HG03196 (cell line): ENCODE data around the gene PLEKHM3.
A peak's percentile ranks its signal among the peaks of the same experiment; 100 is the strongest.
"Not testable (repeated sequence)": the region's sequence is repeated elsewhere in the genome, so short reads cannot be mapped to it uniquely, and the experiment has no call there.

ENCODE experiments used
- ATAC-seq: cut with Tn5 transposase; IDR thresholded peaks from one replicate; pipeline ENCODE4 v1.9.1; 2021; ENCODE audit not compliant: unreplicated experiment

The PLEKHM3 gene

DNA sequence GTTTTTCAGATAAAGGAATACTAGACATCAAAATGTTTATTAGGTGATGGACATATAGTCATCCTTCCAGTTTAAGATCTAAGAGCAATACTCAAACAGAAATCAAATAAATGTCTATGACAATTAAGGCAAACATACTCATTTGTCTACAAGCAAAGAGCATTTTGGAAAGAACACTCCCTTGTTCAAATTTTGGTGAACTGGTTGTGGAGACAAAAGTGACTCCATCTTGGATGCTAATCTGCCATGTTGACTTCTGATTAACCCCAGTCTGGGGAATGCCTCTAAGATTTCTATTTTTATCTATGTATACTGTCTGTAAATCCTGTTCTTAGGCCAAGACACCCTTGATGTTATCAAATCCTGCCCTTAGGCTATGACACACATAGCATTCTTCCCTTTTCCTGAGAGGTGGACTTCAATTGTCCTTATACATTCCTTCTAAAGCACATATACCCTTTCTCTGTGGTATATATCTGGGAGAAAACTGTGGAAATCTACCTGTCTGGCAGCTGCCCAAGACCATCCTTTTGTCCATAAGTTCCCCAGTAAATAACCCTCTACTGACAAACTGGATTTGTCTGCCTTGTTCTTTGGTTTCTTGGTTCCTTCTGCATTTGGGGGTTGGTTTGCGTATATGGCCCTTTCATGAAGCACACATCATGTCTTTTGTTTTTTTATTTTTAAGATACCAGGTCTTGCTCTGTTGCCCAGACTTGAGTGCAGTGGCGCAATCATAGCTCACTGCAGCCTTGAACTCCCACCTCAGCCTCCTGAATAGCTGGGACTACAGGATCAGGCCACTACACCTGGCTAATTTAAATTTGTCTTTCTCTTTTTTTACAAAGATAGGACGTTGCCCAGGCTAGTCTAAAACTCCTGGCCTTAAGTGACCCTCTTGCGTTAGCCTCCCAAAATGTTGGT is 12.5 kb upstream of the PLEKHM3 start:
- ATAC-seq = no peak

DNA sequence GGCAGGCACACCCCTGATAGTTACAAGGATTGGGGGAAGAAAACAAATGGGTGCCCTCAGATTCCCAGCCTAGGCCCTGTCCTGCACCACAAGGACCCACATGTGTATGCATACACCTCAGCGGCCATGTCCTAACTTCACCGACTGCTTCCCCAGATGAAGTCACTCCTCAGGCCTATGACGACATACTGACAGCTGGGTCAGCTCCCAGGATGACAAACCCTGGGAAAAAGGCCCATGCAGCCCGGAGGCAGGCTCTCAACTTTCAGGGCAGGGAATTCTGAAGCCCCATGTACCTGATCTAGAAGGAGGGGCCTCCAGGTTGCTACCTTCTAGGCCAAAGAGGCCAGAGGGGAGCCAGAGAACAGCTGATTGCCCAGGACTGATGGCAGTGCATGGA is 11.0 kb upstream of the PLEKHM3 start:
- no peak for ATAC-seq

DNA sequence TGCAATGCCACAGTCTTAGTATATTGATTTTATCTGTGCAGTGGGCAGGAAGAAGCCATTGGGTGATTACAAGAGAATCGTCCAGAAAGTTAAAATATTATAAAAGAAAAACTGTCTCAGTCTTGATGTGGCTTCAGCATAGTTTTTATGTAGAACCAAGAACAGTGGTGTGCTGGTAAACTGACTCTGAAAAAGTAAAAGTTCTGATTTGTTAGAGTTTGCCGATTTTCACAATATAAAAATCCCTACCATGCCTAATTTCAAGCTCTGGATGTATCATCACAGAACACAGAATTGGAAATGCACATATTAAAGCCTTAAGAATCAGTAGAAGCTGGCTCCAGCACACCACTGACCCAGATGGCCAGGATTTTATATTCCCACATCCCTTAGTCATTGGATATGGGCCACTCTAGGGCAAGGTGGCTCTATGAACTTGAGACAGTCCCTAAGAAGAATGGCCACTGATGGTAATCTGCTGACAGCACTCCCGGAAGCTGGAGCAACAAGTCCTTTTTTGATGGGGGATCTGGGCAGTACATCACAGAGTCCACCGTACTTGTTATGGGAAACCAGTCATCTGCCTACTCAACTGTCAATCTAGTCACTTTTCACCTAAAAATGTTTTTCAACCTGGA is 9.3 kb upstream of the PLEKHM3 start:
- ATAC-seq = no peak

DNA sequence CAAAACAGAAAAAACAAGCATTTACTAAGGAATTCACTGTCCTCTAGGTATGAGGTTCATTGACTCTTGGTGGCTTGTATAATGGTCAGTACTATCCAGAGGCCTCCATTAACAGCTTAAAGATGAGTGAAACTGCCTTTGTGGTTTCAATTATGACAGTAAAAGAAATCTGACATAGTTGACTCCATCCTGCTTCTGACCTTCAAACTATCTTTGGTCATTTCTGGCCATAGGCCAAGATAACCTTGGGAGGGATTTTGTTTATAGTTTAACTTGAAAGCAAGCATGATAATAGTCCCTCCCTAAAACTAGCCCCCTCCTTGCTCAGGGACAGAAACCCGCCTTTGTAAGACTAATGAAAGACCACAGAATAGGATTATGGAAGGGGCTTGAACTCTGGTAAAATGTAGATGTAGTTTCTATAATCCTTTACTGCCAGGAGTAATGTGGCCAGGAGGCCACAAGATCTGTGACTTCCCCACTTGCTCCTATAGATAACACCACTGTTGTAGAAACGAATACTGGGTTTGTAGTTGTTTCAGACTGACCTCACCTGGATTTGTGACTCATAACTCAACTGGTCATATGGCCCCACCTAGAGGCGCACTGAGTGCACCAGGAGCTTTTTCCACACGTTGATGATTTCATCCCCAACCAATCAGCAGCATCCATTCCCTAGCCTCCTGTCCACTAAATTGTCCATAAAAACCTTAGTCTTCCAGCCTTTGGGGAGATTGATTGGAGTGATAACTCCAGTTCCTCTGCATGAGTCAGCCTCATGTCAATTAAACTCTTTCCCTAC is 8.6 kb upstream of the PLEKHM3 start:
- peak; percentile 89 for ATAC-seq

DNA sequence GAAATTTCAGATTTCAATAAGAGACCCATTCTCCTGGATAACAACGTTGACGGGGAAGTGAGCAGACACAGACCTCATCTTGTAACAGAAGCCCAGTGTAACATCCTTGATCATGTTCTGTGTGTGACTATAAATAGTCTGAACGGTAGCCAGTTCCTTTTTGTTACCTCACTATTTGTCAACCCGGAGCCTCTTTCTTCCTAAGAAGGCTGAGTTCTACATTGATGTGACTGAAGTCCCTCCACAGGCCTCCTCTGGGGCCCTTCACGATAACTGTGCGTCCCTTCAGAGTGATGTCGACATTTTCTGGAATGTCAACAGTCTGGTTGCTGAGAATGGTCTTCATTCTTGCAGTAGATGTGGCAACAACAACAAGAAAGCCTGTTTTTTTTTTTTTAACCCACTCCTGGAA is 6.3 kb upstream of the PLEKHM3 start:
- ATAC-seq = no peak

DNA sequence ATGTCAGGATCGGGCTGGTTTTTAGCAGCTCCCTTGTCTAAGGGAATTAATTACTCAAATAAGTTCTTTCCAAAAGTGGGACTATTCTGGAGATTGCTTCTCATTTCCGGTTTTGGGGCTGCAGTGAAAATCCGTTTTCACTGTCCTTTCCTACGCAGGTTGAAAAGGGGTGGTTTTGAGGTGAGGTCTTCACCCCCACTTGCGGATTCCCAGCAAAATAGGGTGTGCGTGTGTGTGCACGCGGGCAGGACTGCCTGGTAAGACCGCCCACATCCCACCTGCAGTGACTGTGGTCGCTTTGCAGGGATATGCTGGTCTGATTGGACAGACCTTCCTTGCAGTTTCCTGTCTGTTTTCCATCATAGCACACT is 472 bp upstream of the PLEKHM3 start:
- ATAC-seq = no peak

DNA sequence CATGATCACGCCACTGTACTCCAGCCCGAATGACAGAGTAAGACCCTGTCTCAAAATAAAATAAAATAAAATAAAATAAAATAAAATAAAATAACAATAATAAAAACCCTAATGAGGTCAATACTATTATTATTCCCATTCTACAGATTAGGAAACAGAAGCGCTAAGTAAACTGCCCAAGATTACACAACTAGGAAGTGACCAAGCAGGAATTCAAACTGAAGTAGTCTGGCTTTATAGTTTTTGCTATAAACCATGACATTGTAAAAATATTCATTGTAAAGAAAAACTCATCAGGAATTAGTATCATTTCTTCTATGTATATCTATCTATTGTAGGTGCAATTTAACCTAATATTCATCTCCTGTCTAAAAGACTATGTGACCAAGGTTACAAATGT is 1.2 kb downstream of the PLEKHM3 start:
- ATAC-seq = no peak

DNA sequence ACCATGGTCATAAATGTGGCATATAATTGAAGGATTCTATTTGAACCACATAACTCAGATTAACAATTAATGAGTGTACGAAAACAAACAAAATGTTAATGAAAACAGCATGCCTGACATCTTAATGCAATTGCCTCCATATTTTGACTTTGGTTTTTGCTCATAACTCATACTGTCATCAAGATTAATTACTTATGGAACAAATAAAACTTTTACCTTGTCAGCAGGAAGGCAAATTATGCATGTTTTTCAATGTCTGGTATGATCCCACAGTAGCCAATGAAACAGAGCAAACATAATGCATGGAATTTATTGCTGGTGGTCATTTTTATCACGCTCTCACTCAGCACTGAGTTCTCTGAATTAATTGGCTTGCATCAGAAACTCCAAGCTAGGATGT is 5.1 kb downstream of the PLEKHM3 start:
- no peak for ATAC-seq

DNA sequence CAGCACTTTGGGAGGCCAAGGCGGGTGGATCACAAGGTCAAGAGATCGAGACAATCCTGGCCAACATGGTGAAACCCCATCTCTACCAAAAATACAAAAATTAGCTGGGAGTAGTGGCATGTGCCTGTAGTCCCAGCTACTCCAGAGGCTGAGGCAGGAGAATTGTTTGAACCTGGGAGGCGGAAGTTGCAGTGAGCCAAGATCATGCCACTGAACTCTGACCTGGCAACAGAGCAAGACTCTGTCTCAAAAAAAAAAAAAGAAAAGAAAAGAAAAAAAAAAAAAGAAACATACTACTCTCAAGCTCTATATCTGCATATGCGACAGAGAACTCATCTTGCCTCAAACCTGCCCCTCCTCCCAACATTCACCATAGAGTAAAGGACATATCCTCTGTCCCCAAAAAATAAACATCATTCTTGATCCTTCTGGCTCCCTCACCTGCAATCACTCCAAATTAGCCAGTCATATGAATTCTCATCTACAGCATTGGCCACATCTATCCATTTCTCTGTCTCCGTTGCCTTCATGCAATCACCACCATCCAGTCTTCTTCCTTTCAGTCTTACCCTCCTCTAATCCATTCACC is 7.1 kb downstream of the PLEKHM3 start:
- ATAC-seq = not testable (repeated sequence)

DNA sequence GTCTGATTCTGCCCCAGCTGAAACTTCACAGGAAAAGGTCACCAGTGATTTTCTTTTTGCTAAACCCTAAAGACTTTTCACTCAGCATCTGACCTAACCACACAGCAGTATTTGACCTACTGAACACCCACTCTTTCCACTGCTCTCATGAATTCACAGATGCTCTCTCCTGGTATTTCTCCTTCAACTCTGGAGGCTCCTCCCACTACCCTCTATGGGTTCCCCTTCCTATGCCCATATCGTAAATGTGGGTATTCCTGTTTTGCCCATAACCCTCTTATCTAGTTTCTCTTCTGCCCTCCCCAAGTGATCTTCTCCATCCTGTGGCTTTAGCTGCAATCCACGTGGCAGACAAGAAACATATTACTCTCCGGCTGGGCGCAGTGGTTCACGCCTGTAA is 7.6 kb downstream of the PLEKHM3 start:
- no peak for ATAC-seq

DNA sequence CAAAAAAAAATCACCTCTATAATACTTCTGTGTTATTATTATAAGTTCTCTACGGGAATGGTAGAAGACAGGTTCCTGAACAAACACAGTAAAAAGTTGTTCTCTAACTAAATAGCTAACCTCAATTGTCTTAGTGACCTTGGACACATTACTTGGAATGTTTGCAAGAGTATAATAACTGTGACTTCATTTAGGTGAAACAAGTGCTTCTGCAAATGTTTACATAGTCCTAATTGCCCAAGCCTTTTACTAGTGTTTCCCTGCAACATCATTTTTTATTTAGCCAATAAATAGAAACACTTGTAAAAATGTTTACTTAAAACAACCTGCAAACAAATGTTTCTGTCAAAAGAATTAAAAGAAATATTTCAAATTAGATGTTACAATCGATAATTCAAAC is 9.9 kb downstream of the PLEKHM3 start:
- ATAC-seq = no peak

DNA sequence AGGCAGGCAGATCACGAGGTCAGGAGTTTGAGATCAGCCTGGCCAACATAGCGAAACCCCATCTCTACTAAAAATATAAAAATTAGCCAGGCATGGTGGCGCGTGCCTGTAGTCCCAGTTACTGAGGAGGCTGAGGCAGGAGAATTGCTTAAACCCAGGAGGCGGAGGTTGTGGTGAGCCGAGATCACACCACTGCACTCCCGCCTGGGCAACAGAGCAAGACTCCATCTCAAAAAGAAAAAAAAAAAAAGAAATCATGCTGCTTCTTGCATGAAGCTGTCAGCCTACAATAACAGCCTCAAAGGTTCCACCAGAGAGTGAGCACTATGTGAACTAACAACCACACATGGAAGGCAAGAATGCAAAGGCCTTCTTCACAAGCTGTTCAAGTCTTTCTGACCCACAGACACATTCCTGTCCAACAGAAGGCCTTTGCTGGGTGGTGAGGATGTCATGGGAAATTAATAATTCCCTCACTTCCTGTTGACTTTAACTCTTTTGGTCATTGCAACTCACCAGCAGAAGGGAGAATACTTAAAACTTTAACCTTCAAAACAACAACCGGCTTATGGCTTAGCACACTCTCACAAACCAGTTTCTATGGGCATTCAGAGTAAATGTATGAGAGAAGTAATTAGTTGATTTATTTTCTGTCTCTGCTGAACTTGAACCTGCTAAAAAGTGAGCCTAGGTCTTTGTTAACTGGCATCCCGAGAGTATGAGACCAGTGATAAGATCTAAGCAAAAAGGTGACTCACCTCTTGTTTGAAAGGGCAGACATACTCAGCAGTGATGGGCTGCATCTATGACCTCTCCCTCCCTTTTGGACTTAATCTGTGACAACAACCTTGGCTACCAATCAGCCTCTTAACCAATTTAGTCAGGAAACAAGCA is 11.8 kb downstream of the PLEKHM3 start:
- ATAC-seq = no peak

DNA sequence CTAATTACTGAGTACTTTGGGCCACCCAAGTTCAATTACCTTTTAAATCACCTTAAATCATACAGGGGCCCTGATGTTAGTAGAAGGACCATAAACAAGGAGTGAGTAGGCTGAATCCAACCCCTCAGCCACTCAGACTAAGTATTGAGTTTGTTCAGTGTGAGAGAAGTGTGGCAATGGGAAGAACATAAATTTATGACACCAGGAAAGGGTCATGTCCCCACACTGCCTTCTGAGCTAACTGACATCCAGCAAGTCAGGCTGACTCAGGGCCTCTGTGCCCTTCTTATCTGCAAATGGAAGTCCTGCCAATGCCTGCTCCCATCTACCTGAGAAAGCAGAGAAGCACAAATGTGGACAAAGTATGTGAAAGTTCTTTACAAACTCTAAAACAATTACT is 12.9 kb downstream of the PLEKHM3 start:
- no peak for ATAC-seq

DNA sequence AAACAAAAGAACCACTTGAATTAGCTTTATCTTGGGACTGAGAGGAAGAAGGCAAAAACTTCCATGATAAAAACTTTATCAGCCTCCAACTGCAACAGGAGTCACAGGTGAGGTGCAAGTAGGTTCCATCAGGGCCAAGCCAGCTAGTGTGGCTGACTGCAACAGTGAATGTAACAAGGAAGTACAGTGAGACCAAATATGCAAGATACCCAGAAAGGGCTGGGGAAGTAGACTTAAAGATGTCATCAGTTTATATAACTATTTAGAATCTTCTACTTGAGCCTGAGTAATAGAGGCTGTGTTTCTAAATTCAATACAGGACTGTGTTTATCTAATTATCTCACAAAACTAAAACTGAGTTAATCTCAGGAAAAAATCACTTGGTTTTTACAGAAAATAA is 14.8 kb downstream of the PLEKHM3 start:
- ATAC-seq = no peak

DNA sequence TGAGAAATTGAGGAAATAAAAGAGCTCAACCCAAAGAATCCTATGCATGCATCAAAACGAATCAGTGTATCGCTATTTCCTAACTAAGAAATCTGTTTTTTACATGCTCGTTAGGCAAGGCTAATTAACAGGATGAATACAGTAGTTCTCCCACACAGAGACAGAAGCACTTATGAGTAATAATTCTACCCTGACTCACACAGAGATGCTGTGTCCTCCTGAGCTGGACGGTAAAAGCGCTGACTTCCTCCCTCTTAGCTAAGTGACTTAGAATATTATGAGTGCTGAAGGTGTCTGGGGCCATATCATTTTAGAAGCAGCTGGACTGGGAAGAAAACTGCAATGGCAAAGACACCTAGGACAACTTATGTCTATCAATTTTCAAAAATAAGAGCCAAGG is 18.5 kb downstream of the PLEKHM3 start:
- ATAC-seq = no peak

DNA sequence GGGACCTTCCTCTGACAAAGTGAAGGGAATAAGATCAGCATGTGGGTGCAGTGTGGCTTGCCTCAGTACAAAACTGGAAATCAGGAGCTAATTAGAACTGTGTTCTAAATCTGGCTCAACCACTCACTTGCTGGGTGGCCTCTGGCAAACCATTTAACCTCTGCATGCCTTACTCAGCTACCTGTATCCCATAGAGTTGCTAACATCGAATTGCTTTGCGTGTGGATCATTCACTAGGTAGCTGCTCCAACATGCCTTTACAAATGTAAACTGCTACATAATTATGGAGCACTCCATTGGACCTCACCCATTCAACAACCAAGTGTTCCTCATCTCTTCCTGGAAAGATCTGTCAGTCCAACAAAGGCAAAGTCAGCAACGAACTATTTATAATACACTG is 19.0 kb downstream of the PLEKHM3 start:
- ATAC-seq = no peak

DNA sequence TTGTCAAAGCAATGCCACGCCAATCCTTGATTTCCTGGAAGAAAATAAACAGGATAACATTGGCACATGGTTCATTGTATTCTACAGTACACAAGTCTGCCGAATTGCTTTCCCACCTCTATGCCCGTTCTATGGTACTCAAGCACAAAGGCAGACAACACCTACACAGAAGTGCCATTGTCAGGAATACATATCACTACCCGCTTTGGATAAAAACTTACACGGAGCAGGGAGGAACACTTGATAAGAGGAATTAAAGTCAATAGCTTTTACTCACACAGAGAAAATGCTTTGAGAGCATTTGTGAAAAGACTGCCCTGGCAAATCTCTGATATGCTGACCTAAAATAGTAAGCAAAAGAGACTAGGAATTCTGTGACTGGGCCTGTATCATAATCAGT is 23.4 kb downstream of the PLEKHM3 start:
- ATAC-seq = no peak

DNA sequence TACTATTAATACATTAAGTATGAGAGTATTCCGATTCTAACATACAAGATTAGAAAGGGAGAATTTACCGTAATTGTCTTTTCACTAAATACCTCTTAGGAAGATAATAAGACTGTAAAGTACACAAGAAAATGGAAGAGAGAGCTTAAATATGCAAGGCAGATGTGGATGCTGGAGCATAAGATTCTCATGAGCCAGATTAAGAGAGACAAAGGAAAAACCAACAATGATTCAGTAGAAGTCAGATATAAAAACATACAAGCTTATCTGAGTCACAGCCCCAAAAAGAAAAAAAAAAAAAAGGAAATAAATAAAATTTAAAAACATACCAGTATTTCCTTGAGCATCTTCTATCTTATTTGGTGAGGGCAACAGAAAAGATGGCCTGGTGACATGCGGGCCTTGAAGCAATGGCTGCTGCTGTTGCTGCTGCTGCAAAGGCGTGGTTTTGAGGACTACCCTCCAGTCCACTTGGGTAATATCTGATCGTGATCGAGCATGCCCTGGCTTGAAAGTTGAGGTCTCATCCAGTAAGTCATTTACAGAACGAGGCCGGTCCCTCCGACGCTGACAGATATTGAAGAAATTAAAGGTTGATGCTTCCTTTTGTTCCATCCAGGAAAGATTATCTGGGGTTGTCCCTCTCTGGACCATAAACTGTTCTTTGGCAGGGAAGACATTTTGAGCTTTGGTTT is 24.5 kb downstream of the PLEKHM3 start:
- ATAC-seq = no peak

DNA sequence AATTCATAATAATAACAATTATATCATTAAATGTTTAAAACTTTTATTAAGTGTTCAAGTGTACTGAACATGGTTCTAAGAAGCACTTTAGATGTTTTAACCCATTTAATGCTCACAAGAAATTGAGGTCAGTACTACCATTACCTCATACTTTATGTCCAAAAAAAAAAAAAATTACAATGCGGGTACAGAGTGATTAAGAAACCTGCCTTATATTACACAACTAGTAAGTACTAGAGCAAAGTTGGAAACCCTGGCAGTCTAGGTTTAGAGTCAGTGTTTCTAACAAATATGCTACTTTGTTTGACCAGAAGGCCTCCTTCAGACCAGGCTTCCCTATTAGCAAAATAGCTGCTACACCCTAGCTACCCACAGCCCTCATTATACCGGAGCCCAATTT is 28.5 kb downstream of the PLEKHM3 start:
- ATAC-seq = no peak

DNA sequence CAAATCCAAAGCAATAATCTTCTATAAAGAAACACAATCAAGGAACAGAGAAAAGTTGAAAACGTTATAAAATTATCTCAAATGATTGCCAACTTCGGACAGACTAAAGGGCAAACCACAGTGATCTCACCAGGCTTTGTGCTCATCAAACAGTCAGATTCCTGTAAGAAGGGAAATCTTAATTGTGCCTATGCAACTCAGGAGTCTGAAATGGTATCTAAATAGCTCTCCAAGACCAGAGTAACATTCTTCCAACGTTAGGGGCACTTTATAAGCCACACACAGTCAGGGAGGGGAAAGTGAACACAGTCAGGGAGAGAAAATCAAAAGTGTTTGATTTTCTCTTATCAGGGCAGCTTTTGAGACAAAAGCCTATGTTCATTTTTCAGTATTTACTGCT is 29.4 kb downstream of the PLEKHM3 start:
- ATAC-seq = no peak
